Thyroid gland (tissue), 4 donors: Measurements from ENCODE around the gene NFIX. TPM values are rescaled to one million over a fixed set of nuclear protein-coding genes. Genes with fewer than 3 reads are reported as not detected.

Source experiments
- DNase-seq, 2 donors: peaks; one replicate each; pipeline ENCODE4 v3.0.0-alpha.2; 2019
- H3K27ac ChIP-seq, 3 donors: fragments of 200-600 bp; sonication (generic); 1 replicate in 2 of 3; 2 replicates in 1 of 3; pipeline ENCODE4 v1.5.1; 2016 to 2019; ENCODE audit warnings: mild to moderate bottlenecking in 1 of 3, moderate library complexity in 1 of 3
- H3K27me3 ChIP-seq: fragments of 200-600 bp; sonication (generic); one replicate; pipeline ENCODE4 v1.5.1; 2019
- H3K36me3 ChIP-seq, 2 donors: fragments of 200-600 bp; sonication (generic); one replicate each; pipeline ENCODE4 v1.5.1; 2016 to 2019
- H3K4me1 ChIP-seq, 2 donors: fragments of 200-600 bp; sonication (generic); one replicate each; pipeline ENCODE4 v1.5.1; 2017 to 2019
- H3K4me3 ChIP-seq, 3 donors: fragments of 200-600 bp; sonication (generic); replicated peaks in 1 of 3; 1 replicate in 2 of 3; 2 replicates in 1 of 3; pipeline ENCODE4 v1.5.1; 2016; ENCODE audit warnings: mild to moderate bottlenecking in 1 of 3
- H3K9me3 ChIP-seq: fragments of 200-600 bp; sonication (generic); one replicate; pipeline ENCODE4 v1.5.1; 2017
- POLR2A ChIP-seq, 2 donors: fragments of 450-650 bp; IDR thresholded peaks; one replicate each; pipeline ENCODE4 v1.6.1; 2017; ENCODE audit warnings: antibody characterized with exemption in 2 of 2, mild to moderate bottlenecking in 2 of 2, moderate library complexity in 1 of 2
- WGBS, 2 donors: methylation state at CpG; one replicate each; pipeline ENCODE4 v1.1.5; 2017; 5-methylcytosine and 5-hydroxymethylcytosine counted together
- intact Hi-C: fragments of 100-400 bp; cut with DNase I; formaldehyde crosslinking; loops from one replicate; pipeline ENCODE4 v1.15.1; 2023
- total RNA-seq, 4 donors: library from RNA; depleted of rRNA; stranded (reverse); fragments of >200 nt; gene quantifications; one replicate each; pipeline ENCODE4 v1.2.3, GENCODE V29; 2016
- TF ChIP-seq, protein P1 (sequence below), 6 experiments: fragments of 200-600 bp in 3 of 6; fragments of 450-650 bp in 3 of 6; sonication (generic) in 3 of 6; IDR thresholded peaks; one replicate each; pipeline ENCODE4 v1.5.1; 2016 to 2019; ENCODE audit warnings: antibody characterized with exemption in 6 of 6, mild to moderate bottlenecking in 2 of 6, inconsistent platforms in 1 of 6, moderate library complexity in 1 of 6

NFIX gene
- total RNA-seq, 4 donors from 2014 or later: 38.8 to 70.2 (median 62.4) TPM

DNA sequence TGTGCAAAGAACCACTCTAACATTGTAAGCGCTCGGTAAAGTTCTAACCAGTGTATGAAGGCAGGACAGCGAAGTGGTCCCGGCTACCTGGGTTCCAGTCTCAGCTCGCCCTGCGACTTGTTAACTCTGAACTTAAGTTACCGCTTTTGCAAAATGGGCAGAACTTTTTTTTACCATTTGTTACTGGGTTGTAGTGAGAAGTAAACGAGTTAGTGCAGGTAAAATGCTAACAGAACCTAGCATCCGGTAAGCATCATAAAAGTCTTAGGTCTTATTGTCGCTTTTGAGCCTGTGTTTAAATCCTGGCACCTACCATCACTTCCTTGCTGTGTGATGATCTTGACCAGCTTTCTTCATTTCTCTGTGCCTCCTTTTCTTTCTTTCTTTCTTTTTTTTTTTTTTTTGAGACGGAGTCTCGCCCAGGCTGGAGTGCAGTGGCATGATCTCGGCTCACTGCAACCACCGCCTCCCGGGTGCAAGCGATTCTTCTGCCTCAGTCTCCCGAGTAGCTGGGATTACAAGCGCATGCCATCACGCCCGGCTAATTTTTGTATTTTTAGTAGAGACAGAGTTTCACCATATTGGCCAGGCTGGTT is 122.0 kb downstream of the NFIX start:
- intact Hi-C loops: no loop called here
- DNase-seq: no peak
- H3K27me3 ChIP-seq: no peaks in the 10 kb centered on the region
- H3K36me3 ChIP-seq: peaks cover 6 to 13% of the 10 kb centered on the region in 2 donors
- H3K9me3 ChIP-seq: no peaks in the 10 kb centered on the region
- H3K4me3 ChIP-seq: peak overlapping the region in 2 of 3 donors; percentile 68 to 92
- H3K4me1 ChIP-seq: peaks cover 33% of the 10 kb centered on the region in 2 donors
- peak overlapping the region; percentile 38 to 68 (median 51) for H3K27ac ChIP-seq
- TF ChIP-seq, protein P1, sequence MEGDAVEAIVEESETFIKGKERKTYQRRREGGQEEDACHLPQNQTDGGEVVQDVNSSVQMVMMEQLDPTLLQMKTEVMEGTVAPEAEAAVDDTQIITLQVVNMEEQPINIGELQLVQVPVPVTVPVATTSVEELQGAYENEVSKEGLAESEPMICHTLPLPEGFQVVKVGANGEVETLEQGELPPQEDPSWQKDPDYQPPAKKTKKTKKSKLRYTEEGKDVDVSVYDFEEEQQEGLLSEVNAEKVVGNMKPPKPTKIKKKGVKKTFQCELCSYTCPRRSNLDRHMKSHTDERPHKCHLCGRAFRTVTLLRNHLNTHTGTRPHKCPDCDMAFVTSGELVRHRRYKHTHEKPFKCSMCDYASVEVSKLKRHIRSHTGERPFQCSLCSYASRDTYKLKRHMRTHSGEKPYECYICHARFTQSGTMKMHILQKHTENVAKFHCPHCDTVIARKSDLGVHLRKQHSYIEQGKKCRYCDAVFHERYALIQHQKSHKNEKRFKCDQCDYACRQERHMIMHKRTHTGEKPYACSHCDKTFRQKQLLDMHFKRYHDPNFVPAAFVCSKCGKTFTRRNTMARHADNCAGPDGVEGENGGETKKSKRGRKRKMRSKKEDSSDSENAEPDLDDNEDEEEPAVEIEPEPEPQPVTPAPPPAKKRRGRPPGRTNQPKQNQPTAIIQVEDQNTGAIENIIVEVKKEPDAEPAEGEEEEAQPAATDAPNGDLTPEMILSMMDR (IDR thresholded peaks at IDR 0.05): no peak
- TF ChIP-seq POLR2A (IDR thresholded peaks at IDR 0.05): no peak
- 14 to 23% methylated on average over 20 of the region's 20 CpGs for WGBS, 2 donors

- Histone ChIP-seq H3K9me3 (no peaks in the 10 kb centered on the region), H3K27ac (peak within 1 kb of the TSS; percentile 38 to 74 (median 68)), H3K4me1 (peaks cover 33% of the 10 kb centered on the region in 2 donors), H3K36me3 (peaks cover 6 to 7% of the 10 kb centered on the region in 2 donors), H3K4me3 (peak within 1 kb of the TSS; percentile 70 to 97 (median 89)), H3K27me3 (no peaks in the 10 kb centered on the region)
- TF ChIP-seq, protein P1 (IDR thresholded peaks at IDR 0.05): no peak
- peak in 1 of 2 donors; percentile 62 for TF ChIP-seq POLR2A (IDR thresholded peaks at IDR 0.05)
- 4 to 9% methylated on average over 20 to 26 of the region's 65 CpGs for WGBS, 2 donors
- intact Hi-C loops: no loop called here
- peak; percentile 87 to 90 for DNase-seq
These were observed 122.6 kb downstream of the NFIX start, which contains the start of gene NACC1 for GRCh38 chr19:13117772-13118423. TSS of gene NACC1 (plus strand) at chr19:13118264. CDS start at chr19:13135208, 16,944 bp downstream.

- peaks cover 0 to under 1% of the 10 kb centered on the region in 2 donors for H3K36me3 ChIP-seq
- H3K27me3 ChIP-seq: no peaks in the 10 kb centered on the region
- H3K4me3 ChIP-seq: peak overlapping the region; percentile 70 to 97 (median 89)
- peak; percentile 79 to 89 for DNase-seq
- peaks cover 33% of the 10 kb centered on the region in 2 donors for H3K4me1 ChIP-seq
- WGBS, 2 donors: 2% methylated on average over 14 to 21 of the region's 57 CpGs
- TF ChIP-seq POLR2A (IDR thresholded peaks at IDR 0.05): no peak
- TF ChIP-seq, protein P1 (IDR thresholded peaks at IDR 0.05): no peak
- peak overlapping the region in 2 of 3 donors; percentile 68 to 74 for H3K27ac ChIP-seq
- intact Hi-C loops: no loop called here
- H3K9me3 ChIP-seq: no peaks in the 10 kb centered on the region
These were observed 123.3 kb downstream of the NFIX start for GRCh38 chr19:13118424-13119193.

DNA sequence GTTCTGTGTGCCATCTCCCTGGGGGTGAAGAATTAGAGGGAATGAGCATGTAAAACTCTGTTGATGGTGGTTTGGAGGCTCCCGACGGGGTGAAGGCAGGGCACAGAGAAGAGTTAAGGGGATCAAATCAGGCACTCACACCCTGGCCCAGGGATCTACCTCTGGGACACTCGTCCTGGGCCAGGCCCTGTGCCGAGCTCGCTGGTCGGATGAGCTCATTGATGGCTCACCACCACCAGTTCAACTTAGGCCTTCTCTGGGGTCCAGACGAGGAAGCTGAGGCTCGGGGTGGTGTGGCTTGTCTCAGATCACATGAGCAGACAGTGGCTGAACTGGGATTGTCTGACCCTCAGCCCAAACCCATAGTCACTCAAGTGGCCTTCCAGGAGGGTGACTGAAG is 124.4 kb downstream of the NFIX start:
- no peak for DNase-seq
- H3K4me3 ChIP-seq: no peak overlapping the region
- H3K27ac ChIP-seq: peak overlapping the region in 1 of 3 donors; percentile 28
- H3K9me3 ChIP-seq: no peaks in the 10 kb centered on the region
- H3K4me1 ChIP-seq: peaks cover 33% of the 10 kb centered on the region in 2 donors
- intact Hi-C loops: no loop called here
- no peak for TF ChIP-seq POLR2A (IDR thresholded peaks at IDR 0.05)
- TF ChIP-seq, protein P1 (IDR thresholded peaks at IDR 0.05): no peak
- H3K36me3 ChIP-seq: no peaks in the 10 kb centered on the region
- WGBS, 2 donors: 68 to 78% methylated on average over 6 to 7 of the region's 8 CpGs
- H3K27me3 ChIP-seq: no peaks in the 10 kb centered on the region
